Measurements from ENCODE around the gene ZBED1.

ZBED1 gene

DNA sequence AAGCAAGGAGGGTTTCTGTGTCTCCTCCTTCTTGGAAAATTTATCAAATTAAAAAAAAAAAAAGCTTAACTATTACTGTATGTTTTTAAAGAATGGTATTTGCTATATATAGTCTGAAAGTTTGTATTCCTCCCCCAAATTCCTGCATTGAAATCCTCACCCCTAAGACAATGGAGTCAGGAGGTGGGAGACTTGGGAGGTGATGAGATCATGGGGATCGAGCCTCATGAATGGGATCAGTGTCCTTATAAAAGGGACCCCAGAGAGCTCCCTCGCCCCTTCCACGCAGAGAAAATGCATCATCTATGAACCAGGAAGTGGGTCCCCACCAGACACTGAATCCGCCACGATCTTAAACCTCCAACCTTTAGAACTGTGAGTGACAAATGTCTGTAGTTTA lies 50.1 kb downstream of the ZBED1 start:
- ChIA-PET CTCF (no interaction called here), POLR2A (ENCODE audit: low non-redundant PET) (no interaction called here)
- no peak overlapping the region for H3K27ac ChIP-seq
- DNase-seq (ENCODE audit: low spot score) = no peak
- TF ChIP-seq, protein P1, sequence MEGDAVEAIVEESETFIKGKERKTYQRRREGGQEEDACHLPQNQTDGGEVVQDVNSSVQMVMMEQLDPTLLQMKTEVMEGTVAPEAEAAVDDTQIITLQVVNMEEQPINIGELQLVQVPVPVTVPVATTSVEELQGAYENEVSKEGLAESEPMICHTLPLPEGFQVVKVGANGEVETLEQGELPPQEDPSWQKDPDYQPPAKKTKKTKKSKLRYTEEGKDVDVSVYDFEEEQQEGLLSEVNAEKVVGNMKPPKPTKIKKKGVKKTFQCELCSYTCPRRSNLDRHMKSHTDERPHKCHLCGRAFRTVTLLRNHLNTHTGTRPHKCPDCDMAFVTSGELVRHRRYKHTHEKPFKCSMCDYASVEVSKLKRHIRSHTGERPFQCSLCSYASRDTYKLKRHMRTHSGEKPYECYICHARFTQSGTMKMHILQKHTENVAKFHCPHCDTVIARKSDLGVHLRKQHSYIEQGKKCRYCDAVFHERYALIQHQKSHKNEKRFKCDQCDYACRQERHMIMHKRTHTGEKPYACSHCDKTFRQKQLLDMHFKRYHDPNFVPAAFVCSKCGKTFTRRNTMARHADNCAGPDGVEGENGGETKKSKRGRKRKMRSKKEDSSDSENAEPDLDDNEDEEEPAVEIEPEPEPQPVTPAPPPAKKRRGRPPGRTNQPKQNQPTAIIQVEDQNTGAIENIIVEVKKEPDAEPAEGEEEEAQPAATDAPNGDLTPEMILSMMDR (conservative IDR thresholded peaks at IDR 0.05; ENCODE audit: low read depth) = no peak

DNA sequence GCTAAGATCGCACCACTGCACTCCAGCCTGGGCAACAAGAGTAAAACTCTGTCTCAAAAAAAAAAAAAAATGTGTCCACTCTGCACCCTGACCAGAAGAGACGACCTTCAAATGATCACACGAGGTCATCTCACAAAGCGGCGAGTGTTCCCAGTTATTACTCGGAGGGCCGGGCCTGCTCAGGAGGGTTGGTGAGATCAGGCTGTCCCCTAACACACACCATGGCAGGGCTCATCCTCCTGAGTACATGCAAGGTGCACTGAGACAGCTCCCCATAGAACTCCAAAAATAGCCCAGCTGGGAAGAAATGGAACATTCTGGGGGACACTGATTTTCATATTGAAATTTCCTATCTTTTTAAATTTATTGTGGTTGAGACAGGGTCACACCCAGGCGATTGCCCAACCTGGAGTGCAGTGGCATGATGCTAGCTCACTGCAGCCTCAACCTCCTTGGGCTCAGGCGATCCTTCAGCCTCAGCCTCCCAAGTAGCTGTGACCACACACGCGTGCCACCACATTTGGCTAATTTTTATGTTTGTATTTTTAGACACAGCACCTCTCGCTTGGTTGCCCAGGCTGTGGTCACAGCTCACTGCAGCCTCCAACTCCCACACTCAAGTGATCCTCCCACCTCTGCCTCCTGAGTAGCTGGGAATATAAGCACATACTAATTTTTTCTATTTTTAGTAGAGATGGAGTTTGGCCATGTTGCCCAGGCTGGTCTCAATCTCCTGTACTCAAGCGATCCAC lies 51.5 kb downstream of the ZBED1 start:
- no peak overlapping the region for H3K27ac ChIP-seq
- no peak for DNase-seq (ENCODE audit: low spot score)
- CTCF ChIA-PET = no interaction called here
- POLR2A ChIA-PET (ENCODE audit: low non-redundant PET) = no interaction called here
- TF ChIP-seq, protein P1 (conservative IDR thresholded peaks at IDR 0.05; ENCODE audit: low read depth) = no peak

DNA sequence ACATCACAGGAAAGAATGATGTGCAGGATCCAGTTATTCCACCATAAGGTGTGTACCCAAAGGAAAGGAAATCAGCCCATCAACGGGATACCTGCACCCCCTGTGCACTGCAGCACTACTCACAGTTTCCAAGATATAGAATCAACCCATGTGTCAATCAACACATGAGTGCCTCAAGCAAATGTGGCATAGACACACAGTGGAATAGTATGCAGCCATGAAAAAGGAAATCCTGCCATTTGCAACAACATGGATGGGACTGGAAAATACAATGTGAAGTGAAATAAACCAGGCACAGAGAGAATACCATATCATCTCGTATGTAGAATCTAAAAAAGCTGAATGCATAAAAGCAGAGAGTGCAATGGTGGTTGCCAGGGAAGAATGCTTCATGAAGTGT lies 53.3 kb downstream of the ZBED1 start:
- TF ChIP-seq, protein P1 (conservative IDR thresholded peaks at IDR 0.05; ENCODE audit: low read depth) = no peak
- CTCF ChIA-PET = no interaction called here
- POLR2A ChIA-PET (ENCODE audit: low non-redundant PET) = no interaction called here
- no peak for DNase-seq (ENCODE audit: low spot score)
- H3K27ac ChIP-seq = no peak overlapping the region

DNA sequence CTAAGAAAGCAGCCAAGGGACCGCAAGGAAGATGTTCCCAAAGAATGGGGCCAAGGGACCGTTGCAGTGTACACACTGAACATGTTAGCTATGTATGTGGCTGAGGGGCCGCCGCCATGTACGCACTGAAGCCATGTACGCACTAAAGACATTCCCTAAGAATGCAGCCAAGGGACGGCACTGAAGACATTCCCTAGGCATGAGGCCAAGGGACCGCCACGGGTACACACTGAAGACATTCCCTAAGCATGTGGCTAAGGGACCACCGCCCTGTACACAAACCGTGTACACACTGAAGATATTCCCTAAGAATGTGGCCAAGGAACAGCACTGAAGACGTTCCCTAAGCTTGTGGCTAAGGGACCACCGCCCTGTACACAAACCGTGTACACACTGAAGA lies 54.0 kb downstream of the ZBED1 start:
- H3K27ac ChIP-seq = no peak overlapping the region
- POLR2A ChIA-PET (ENCODE audit: low non-redundant PET) = no interaction called here
- no peak for DNase-seq (ENCODE audit: low spot score)
- CTCF ChIA-PET = no interaction called here
- TF ChIP-seq, protein P1 (conservative IDR thresholded peaks at IDR 0.05; ENCODE audit: low read depth) = no peak

DNA sequence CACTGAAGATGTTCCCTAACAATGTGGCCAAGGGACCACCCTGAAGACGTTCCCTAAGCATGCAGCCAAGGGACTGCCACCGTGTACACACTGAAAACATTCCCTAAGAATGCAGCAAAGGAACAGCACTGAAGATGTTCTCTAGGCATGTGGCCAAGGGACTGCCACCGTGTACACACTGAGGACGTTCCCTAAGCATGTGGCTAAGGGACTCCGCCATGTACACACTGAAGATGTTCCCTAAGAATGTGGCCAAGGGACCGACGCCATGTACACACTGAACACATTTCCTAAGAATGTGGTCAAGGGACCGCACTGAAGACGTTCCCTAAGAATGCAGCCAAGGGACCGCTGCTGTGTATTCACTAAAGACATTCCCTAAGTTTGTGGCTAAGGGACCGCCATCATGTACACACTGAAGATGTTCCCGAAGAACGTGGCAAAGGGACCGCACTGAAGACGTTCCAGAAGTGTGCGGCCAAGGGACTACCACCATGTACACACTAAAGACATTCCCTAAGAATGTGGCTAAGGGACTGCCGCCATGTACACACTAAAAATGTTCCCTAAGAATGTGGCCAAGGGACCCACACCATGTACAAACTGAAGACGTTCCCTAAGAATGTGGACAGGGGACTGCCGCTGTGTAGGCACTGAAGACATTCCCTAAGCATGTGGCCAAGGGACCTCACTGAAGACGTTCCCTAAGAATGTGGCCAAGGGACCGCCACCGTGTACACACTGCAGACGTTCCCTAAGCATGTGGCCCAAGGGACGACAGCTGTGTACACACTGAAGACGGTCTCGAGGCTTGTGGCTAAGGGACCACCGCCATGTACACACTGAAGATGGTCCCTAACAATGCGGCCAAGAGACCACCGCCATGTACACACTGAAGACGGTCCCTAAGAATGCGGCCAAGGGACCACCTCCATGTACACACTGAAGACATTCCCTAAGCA lies 54.8 kb downstream of the ZBED1 start:
- POLR2A ChIA-PET (ENCODE audit: low non-redundant PET) = no interaction called here
- TF ChIP-seq, protein P1 (conservative IDR thresholded peaks at IDR 0.05; ENCODE audit: low read depth) = no peak
- CTCF ChIA-PET = no interaction called here
- DNase-seq (ENCODE audit: low spot score) = no peak
- no peak overlapping the region for H3K27ac ChIP-seq

DNA sequence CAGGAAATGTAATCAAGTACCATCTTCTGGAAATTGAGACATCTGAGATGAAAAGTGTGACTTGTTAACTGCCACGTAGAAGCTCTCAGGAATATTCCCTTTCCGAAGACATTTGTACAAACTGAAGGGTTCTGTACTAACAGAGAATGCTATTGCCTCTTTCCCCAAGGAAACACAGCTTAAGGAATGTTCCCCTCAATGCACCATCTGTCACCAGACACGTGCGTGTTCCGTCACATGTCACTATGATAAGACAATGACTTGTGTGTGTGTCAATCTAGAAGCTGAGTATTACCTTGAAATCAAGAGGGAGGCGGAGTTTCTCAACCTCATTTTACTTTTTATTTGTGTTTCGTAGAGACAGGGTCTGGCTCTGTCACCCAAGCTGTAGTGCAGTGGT lies 58.1 kb downstream of the ZBED1 start:
- H3K27ac ChIP-seq = no peak overlapping the region
- ChIA-PET CTCF (no interaction called here), POLR2A (ENCODE audit: low non-redundant PET) (no interaction called here)
- DNase-seq (ENCODE audit: low spot score) = no peak
- TF ChIP-seq, protein P1 (conservative IDR thresholded peaks at IDR 0.05; ENCODE audit: low read depth) = no peak

Data from RWPE1 (cell line).